NCI-H82 treated with DMSO at 0.1 percent for 48 hours (cell line): ENCODE data around the gene BLTP3A.
"Not testable (repeated sequence)": the region's sequence is repeated elsewhere in the genome, so short reads cannot be mapped to it uniquely, and the experiment has no call there.

Experiments
- DNase-seq: peaks from one replicate; lab custom pipeline; 2025; ENCODE audit not compliant: unreplicated experiment; lab: John Stamatoyannopoulos, UW

BLTP3A gene, protein sequence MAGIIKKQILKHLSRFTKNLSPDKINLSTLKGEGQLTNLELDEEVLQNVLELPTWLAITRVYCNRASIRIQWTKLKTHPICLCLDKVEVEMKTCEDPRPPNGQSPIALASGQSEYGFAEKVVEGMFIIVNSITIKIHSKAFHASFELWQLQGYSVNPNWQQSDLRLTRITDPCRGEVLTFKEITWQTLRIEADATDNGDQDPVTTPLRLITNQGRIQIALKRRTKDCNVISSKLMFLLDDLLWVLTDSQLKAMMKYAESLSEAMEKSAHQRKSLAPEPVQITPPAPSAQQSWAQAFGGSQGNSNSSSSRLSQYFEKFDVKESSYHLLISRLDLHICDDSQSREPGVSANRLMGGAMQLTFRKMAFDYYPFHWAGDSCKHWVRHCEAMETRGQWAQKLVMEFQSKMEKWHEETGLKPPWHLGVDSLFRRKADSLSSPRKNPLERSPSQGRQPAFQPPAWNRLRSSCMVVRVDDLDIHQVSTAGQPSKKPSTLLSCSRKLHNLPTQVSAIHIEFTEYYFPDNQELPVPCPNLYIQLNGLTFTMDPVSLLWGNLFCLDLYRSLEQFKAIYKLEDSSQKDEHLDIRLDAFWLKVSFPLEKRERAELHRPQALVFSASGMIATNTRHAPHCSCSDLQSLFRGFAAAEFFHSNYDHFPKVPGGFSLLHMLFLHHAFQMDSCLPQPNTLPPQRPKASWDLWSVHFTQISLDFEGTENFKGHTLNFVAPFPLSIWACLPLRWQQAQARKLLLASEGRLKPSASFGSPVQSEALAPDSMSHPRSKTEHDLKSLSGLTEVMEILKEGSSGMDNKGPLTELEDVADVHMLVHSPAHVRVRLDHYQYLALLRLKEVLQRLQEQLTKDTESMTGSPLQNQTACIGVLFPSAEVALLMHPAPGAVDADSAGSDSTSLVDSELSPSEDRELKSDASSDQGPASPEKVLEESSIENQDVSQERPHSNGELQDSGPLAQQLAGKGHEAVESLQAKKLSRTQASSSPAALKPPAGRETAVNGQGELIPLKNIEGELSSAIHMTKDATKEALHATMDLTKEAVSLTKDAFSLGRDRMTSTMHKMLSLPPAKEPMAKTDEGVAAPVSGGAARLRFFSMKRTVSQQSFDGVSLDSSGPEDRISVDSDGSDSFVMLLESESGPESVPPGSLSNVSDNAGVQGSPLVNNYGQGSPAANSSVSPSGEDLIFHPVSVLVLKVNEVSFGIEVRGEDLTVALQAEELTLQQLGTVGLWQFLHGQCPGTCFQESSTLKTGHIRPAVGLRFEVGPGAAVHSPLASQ (N-terminal part only)

DNA sequence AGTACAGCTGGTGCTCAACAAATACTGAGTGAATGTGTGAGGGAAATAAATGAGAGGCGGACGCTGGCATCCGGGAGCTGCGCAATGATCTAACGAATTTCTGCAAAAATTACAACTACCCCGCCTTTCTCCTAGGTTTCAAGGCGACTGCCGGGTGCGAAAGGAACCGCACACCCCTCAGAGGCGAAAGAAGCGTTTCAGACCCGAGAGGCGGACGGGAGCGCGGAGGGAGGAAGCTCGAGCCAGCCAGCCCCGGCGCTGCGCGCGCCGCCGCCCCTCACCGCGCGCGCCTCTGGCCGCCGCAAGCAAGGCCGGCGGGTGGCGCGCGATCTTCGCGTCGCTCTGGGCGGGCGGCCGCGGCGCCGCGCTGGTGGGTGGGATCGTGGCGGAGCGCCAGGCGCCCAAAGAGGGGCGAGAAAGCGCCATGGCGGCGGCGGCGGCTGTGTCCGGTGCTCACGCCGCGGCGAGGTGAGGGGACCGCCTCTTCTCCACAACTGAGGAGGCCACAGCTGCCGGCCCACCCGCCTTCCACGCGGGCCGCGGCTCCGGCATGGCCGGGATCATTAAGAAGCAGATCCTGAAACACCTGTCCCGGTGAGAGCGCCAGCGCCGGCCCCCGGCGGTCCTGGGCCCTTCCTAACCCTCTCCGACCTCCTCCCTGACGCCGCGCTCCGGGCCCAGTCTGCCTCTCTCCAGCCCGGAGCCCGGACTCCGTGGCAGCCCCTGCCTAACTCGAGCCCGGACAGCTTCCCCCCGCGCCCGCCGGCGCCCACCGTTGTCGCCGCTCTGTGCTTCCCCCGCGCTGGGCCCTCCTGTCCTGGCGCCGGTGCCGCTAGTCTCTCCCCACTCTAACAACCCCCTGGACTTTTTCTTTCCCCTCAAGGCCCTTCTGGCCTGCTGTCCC, at the start of gene BLTP3A:
BLTP3A (plus strand) TSS at position 383 of the 904 bp plus-strand sequence; CDS start at position 551, 168 bp downstream.
- DNase-seq = peak; percentile 55

DNA sequence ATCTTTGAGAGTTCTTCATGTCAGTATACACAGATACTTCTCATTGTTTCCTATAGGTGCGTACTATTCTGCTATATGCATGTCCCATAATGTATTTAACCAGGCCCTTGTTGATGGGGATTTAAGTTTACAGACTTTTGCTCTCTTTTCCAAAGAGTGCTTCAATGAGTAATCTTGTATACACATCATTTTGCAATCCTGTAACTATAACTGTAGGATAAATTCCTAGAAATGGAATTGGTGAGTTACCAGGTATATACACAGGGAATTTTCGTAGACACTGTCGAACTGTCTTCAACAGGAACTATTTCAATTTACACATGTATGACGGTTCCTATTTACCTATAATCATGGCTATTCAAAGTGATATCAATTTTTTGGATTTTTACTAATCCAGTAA, 49.8 kb upstream of the BLTP3A start:
- no peak for DNase-seq

DNA sequence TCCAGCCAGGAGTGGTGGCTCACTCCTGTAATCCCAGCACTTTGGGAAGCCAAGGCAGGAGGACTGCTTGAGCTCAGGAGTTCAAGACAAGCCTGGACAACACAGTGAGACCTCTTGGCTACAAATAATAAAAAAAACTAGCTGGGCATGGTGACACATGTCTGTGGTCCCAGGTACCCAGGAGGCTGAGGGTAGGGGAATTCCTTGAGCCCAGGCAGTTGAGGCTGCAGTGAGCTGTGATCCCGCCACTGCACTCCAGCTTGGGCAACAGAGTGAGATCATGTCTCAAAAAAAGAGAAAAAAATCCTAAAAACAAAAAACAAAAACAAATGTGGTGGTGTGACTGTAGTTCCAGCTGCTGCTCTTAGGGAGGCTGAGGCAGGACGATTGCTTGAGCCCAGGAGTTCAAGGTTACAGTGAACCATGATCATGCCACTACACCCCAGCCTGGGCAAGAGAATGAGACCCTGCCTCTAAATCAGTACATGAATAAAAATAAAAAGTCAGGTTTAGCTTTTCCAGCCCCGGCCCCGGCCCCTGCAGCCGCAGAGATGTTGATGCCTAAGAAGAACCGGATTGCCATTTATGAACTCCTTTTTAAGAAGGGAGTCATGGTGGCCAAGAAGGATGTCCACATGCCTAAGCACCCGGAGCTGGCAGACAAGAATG, 48.1 kb upstream of the BLTP3A start:
- no peak for DNase-seq

DNA sequence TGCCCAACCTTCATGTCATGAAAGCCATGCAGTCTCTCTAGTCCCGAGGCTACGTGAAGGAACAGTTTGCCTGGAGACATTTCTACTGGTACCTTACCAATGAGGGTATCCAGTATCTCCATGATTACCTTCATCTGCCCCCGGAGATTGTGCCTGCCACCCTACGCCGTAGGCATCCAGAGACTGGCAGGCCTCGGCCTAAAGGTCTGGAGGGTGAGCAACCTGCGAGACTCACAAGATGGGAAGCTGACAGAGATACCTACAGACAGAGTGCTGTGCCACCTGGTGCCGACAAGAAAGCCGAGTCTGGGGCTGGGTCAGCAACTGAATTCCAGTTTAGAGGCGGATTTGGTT, 47.6 kb upstream of the BLTP3A start:
- not testable (repeated sequence) for DNase-seq

DNA sequence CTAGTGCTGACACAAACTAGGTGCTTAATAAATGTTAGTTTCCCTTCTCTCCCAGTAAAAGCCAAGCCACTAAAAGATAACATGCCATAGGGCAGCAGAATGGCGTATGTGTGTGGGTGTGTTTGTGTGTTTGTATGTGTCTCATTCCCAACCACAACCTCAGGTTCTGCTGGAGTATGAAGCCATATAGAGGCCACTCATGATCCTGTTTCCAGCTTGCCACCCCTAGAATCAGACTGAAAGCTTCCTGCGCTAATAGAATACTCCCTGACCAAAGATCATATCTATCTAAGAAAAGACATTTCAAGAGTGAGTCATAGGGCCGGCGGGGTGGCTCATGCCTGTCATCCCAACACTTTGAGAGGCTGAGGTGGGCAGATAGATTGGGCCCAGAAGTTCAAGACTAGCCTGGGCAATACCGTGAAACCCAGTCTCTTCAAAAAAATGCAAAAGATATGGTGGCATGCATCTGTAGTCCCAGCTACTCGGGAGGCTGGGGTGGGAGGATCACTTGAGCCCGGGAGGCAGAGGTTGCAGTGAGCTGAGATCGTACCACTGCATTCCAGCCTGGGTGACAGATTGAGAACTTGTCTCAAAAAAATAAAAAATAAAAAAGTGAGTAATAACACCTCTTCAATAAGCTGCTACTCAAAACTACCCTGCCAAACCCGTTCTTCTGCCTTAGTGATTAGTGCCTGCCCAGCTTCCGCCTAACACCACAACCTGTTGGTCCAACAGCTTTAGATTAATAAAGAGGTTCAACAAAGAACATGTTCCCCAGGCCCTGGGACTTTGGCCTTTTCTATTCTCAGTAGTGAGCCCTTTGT, 46.4 kb upstream of the BLTP3A start:
- DNase-seq = no peak

DNA sequence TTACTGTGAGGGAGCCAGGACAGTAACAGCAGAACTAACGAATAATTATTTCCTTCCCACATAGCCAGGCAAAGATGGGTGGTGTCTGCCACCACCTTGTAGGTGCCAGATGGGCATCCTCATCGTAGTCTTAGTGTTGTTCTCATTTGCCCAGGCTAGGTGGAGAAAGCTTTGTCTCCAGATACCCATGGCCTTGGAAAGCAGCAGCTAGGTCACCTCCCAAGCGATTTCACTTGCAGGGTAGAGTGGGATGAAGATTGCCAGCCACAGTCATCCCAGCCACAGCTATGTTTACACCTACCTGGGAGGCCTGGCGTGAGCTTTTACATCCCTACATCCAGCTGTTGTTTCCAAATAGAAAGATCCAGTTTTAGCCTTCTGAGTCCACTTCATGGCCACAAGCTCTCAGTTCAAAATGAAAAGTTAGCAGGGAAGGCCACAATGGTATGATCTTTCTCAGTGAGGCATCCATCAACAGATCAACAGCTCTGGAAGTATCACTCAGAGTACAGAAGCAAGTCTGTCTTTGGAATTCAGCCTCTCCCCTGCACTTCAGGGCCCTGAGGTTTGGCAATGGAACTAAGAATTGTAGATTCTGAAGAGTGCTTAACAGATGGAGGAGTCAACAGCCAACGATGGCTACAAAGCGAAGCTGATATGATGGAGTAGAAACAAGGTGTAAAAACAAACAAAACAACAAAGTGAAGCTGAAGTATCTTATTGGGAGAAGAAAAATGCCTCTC, 45.6 kb upstream of the BLTP3A start:
- DNase-seq = no peak

DNA sequence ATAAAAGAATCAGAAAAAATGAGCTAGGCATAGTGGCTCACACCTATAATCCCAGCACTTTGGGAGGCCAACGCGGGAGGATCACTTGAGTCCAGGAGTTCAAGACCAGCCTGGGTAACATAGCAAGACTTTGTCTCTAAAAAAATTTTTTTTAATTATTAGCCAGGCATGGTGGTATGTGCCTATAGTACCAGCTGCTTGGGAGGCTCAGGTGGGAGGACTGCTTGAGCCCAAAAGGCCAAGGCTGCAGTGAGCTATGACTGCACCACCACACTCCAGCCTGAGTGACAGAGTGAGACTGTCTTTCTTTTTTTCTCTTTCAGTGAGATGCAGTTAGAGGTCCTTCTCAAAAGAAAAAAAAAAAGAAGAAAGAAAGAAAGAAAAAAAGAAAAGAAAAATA, 43.1 kb upstream of the BLTP3A start:
- DNase-seq = no peak

DNA sequence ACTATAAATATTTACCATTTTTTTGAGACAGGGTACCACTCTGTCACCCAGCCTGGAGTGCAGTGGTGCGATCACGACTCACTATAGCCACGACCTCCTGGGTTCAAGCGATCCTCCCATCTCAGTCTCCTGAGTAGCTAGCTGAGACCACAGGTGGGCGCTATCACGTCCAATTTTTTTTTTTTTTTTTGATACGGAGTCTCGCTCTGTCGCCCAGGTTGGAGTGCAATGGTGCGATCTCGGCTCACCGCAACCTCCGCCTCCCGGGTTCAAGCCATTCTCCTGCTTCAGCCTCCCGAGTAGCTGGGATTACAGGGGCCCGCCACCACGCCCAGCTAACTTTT, 35.4 kb upstream of the BLTP3A start:
- DNase-seq = not testable (repeated sequence)

DNA sequence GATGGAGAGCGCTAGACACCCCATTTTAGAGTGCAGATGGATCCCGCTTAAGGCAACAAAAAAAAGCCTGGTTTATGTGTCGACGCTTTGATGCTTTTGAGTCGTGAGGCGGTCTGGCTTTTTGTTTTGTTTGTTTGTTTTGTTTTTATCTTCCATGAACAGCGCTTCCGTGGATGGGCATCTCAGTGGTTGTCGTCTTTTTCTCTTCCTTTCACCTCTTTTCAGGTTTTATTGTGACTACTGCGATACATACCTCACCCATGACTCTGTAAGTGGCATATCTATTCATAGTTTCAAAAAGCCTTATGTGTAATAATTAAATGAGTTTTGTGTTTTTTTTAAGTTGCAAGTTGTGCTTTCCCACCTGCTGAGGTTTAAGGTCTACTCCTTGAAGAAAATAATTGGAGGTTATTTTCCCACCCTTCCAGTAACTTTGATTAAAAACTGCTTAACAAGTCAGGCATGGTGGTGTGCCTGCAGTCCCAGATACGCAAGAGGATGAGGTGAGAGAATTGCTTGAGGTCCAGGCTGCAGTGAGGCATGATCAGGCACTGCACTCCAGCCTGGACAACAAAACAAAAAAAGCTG, 34.1 kb upstream of the BLTP3A start:
- no peak for DNase-seq

- no peak for DNase-seq
Observed at GRCh38 chr6:34760108-34760507, 31.8 kb upstream of the BLTP3A start.

DNA sequence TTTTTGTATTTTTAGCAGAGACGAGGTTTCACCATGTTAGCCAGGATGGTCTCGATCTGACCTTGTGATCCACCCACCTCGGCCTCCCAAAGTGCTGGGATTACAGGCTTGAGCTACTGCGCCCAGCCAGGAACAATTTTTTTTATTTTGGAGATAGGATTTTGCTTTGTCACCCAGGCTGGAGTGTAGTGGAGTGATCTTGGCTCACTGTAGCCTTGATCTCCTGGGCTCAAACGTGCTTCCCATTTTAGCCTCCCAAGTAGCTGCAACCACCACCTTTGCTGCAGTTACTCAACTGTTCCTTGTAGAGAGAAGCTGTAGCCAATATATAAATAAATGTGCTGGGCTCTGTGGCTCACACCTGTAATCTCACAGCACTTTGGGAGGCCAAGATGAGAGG, 30.2 kb upstream of the BLTP3A start:
- DNase-seq = not testable (repeated sequence)

DNA sequence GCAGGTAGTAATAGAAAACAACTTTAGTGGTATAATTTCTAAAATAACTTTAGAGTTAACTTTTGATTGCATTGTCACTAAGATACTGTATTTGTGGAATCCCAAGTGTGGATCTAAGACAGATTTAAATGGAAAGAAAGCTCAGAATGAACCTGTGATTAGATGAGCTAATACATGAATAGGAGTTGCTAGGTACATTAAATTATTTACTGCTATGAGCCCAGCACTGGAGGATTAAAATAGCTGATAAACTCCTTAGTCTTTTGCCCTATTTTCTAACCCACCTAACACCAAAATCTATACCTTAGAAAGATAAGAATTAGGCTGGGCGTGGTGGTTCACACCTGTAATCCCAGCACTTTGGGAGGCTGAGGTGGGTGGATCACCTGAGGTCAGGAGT, 23.7 kb upstream of the BLTP3A start:
- DNase-seq = no peak

GRCh38 chr6:34771727-34772126, 20.2 kb upstream of the BLTP3A start:
- no peak for DNase-seq

GRCh38 chr6:34772940-34773339, 18.9 kb upstream of the BLTP3A start:
- DNase-seq = no peak

DNA sequence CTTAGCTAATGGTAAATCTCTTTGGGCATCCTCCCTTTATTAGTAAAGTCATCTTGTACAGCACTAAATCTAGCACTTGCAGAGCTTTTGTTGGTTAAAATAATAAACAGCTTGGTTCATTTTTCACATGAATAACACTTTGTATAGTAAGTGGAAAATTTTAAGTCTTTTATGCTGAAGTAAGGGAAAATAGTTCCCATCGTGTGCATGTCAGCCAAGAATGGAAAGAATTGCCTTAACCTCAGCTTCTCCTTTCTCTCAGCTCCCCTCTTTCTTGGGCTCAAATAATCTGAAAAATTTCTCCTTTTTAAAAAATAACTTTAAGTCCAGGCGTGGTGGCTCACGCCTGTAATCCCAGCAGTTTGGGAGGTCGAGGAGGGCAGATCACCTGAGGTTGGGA, 18.0 kb upstream of the BLTP3A start:
- no peak for DNase-seq

DNA sequence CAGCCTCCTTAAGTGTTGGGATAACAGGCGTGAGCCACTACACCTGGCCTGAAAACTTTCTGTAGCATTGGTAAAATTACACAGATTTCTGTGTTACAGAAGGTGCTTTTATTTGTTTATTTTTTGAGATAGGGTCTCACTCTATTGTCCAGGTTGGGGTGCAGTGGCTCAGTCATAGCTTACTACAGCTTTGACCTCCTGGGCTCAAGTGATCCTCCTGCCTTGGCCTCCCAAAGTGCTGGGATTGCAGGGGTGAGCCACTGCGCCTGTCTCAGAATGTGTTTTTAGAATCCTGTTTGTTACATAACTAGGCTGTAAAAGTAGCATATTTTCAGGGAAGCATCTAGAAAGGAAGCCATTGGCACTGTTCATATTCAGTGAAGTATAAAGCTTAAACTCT, 16.9 kb upstream of the BLTP3A start:
- no peak for DNase-seq

DNA sequence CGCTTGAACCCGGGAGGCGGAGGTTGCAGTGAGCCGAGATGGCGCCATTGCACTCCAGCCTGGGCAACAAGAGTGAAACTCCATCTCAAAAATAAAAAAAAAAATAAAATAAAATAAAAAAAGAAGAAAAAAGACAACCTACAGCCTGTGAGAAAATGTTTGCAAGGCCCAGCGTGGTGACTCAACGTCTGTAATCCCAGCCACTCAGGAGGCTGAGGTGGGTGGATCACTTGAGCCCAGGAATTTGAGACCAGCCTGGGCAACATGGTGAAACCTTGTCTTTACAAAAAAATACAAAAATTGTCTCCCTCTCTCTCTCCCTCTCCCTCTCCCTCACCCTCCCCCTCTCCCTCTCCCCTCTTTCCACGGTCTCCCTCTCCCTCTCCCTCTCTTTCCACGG, 6.5 kb upstream of the BLTP3A start:
- DNase-seq = not testable (repeated sequence)

GRCh38 chr6:34787152-34787551, 4.7 kb upstream of the BLTP3A start:
- not testable (repeated sequence) for DNase-seq
